ENCODE results near the gene SMIM44. TPM values are rescaled to one million over a fixed set of nuclear protein-coding genes. Genes with fewer than 3 reads are reported as not detected.

SMIM44 gene
- total and polyA plus RNA-seq, 2 donors (not counting 1 experiment from before 2014, with no cell fraction given): not detected

DNA sequence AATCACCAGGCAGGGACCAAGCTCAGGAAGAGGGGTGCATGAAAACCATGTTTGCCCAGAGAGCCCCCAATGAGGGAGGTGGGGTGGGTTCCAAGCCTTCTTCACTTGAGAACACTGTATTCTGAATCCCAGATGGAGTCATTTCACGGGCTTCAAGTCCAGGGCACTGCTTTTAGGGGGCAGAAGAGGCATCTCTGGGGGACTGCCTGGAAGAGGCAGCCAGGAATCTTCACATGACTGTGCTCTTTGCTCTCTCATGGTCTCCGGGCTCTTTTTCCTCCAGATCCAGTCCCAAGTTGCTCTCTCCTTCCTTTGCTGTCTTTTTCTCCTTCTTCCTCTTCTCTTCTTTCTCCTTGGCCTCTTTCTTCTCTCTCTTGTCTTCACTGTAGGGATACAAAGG, 8.6 kb downstream of the SMIM44 start:
- TF ChIP-seq EZH2 (IDR thresholded peaks at IDR 0.05; ENCODE audit: low read length, missing control alignments) (no peak), CTCF (conservative IDR thresholded peaks at IDR 0.05 in 1 of 2, IDR thresholded peaks at IDR 0.05 in 1 of 2; ENCODE audit: low read depth in 1 of 2, low read length in 2 of 2) (no peak)
- no peak overlapping the region for H3K4me2 ChIP-seq (ENCODE audit: extremely low read depth, insufficient read depth, low read length)

GRCh38 chr19:3474010-3474409, 9.2 kb downstream of the SMIM44 start:
- H3K9ac ChIP-seq (ENCODE audit: insufficient read depth, low read length): no peak overlapping the region
- H3K79me2 ChIP-seq (ENCODE audit: control insufficient read depth, insufficient read depth, low read length): no peaks in the 10 kb centered on the region
- H3K9me3 ChIP-seq (ENCODE audit: control insufficient read depth, insufficient read depth, low read depth, low read length): no peaks in the 10 kb centered on the region
- H4K20me1 ChIP-seq (ENCODE audit: control insufficient read depth, extremely low read depth, insufficient read depth, low read length): no peaks in the 10 kb centered on the region
- no peak overlapping the region for H3K4me2 ChIP-seq (ENCODE audit: extremely low read depth, insufficient read depth, low read length)
- TF ChIP-seq EZH2 (IDR thresholded peaks at IDR 0.05; ENCODE audit: low read length, missing control alignments) (no peak), CTCF (conservative IDR thresholded peaks at IDR 0.05 in 1 of 2, IDR thresholded peaks at IDR 0.05 in 1 of 2; ENCODE audit: low read depth in 1 of 2, low read length in 2 of 2) (no peak)
- H3K27me3 ChIP-seq (ENCODE audit: control insufficient read depth, insufficient read depth, low read length): no peaks in the 10 kb centered on the region
- no peak for DNase-seq (ENCODE audit: low read depth in 2 of 2)
- no peak overlapping the region for H3K4me3 ChIP-seq (replicated peaks in 1 of 4; ENCODE audit: control extremely low read depth in 1 of 4, insufficient read depth in 1 of 4, low read depth in 3 of 4, low read length in 4 of 4)
- peaks cover 3% of the 10 kb centered on the region for H3K4me1 ChIP-seq (ENCODE audit: control insufficient read depth, extremely low read depth, insufficient read depth, low read length)
- no peaks in the 10 kb centered on the region for H3K36me3 ChIP-seq (ENCODE audit: control insufficient read depth, insufficient read depth, low read length)
- no peak overlapping the region for H2AFZ ChIP-seq (ENCODE audit: low read length)
- H3K27ac ChIP-seq (ENCODE audit: insufficient read depth, low read length): no peak overlapping the region

More for the DNA sequence above, 8.6 kb downstream of the SMIM44 start:
- Histone ChIP-seq H2AFZ (ENCODE audit: low read length) (no peak overlapping the region), H3K36me3 (ENCODE audit: control insufficient read depth, insufficient read depth, low read length) (no peaks in the 10 kb centered on the region), H3K27ac (ENCODE audit: insufficient read depth, low read length) (no peak overlapping the region), H3K9me3 (ENCODE audit: control insufficient read depth, insufficient read depth, low read depth, low read length) (no peaks in the 10 kb centered on the region), H3K79me2 (ENCODE audit: control insufficient read depth, insufficient read depth, low read length) (no peaks in the 10 kb centered on the region), H3K9ac (ENCODE audit: insufficient read depth, low read length) (no peak overlapping the region), H3K4me1 (ENCODE audit: control insufficient read depth, extremely low read depth, insufficient read depth, low read length) (peaks cover 3% of the 10 kb centered on the region), H3K4me3 (replicated peaks in 1 of 4; ENCODE audit: control extremely low read depth in 1 of 4, insufficient read depth in 1 of 4, low read depth in 3 of 4, low read length in 4 of 4) (no peak overlapping the region), H3K27me3 (ENCODE audit: control insufficient read depth, insufficient read depth, low read length) (no peaks in the 10 kb centered on the region), H4K20me1 (ENCODE audit: control insufficient read depth, extremely low read depth, insufficient read depth, low read length) (no peaks in the 10 kb centered on the region)
- no peak for DNase-seq (ENCODE audit: low read depth in 2 of 2)

GRCh38 chr19:3471954-3472655, 11.1 kb downstream of the SMIM44 start:
- Histone ChIP-seq H3K79me2 (ENCODE audit: control insufficient read depth, insufficient read depth, low read length) (no peaks in the 10 kb centered on the region), H3K4me3 (replicated peaks in 1 of 4; ENCODE audit: control extremely low read depth in 1 of 4, insufficient read depth in 1 of 4, low read depth in 3 of 4, low read length in 4 of 4) (no peak overlapping the region), H2AFZ (ENCODE audit: low read length) (no peak overlapping the region), H3K27ac (ENCODE audit: insufficient read depth, low read length) (no peak overlapping the region), H4K20me1 (ENCODE audit: control insufficient read depth, extremely low read depth, insufficient read depth, low read length) (no peaks in the 10 kb centered on the region), H3K9ac (ENCODE audit: insufficient read depth, low read length) (no peak overlapping the region), H3K36me3 (ENCODE audit: control insufficient read depth, insufficient read depth, low read length) (no peaks in the 10 kb centered on the region), H3K4me2 (ENCODE audit: extremely low read depth, insufficient read depth, low read length) (peak overlapping the region; percentile 25), H3K4me1 (ENCODE audit: control insufficient read depth, extremely low read depth, insufficient read depth, low read length) (peaks cover 3% of the 10 kb centered on the region), H3K9me3 (ENCODE audit: control insufficient read depth, insufficient read depth, low read depth, low read length) (no peaks in the 10 kb centered on the region), H3K27me3 (ENCODE audit: control insufficient read depth, insufficient read depth, low read length) (no peaks in the 10 kb centered on the region)
- TF ChIP-seq CTCF (conservative IDR thresholded peaks at IDR 0.05 in 1 of 2, IDR thresholded peaks at IDR 0.05 in 1 of 2; ENCODE audit: low read depth in 1 of 2, low read length in 2 of 2): peak; percentile 71 to 78
- TF ChIP-seq EZH2 (IDR thresholded peaks at IDR 0.05; ENCODE audit: low read length, missing control alignments): no peak
- peak in 1 of 2 donors; percentile 17 for DNase-seq (ENCODE audit: low read depth in 2 of 2)
